Iris pigment epithelial cell (primary cell): ENCODE results near the gene ATXN7L3.

ENCODE experiments used
- DNase-seq: peaks from one replicate; pipeline ENCODE4 v3.0.0-alpha.2; 2011; ENCODE audit warnings: low read depth

Gene ATXN7L3

DNA sequence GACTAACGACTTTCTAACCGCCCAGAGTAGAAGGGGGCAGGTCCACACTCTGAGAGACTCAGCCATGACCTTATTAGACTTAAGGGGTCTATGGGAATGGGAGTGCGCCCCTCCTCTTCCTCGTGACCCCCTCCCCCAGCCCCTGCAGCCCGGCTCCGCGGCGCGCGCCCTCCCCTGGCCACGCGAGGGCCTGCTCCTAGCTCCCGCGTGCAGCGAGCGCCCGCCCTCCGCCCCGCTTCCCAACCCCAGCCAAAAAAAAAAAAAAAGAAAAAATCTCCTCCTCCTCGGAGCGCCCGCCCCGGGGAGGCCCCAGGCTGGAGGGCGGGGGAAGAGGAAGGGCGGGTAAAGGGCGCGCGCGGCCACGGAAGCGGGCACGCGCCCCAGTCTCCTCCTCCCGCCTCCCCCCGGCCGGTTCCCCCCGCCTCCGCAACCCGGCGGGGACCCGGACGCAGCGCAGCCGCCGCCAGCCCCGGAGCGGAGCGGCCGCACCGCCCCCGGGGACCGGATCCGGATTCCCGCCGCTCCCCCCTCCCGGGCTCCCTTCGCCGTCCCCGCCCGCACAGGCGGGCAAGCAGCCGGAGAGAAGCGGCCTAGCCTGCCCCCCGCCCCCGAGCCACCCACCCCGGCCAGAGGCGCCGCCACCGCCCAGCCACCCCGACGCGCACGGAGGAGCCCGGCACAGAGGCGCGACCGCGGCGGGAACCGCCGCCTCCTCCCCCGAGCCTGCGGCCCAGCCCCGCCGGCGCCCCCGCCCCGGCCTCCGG lies 18.8 kb upstream of the ATXN7L3 start:
- peak; percentile 87 for DNase-seq

DNA sequence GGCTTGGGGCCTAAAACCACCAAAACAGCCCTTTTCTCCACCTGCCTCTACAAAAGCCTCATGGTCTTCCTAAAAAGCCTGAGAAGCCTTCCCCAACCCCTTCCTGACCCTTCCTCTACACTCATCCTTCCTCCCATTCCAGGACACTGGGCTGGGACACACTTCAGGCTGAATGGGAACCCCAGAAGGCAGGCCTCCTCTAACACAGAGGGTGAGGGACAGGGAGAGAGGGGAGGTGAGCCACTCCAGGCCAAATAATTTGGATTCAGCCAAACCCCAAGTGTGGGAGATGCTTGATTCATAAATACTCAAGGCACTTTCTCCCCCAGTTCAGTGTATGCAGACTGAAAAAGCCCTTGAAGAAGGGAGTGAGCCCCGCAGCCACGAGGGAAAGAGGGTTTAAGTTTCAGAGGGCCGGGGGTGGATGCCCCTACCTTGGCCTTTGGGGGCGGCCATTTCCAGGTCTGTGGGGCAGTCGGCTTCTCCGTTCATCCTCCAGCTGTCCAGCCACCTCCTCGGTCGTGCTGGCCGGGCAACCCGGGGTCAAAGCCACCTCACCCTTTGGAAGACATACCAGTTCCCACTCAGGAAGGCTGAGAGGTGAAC lies 18.2 kb upstream of the ATXN7L3 start:
- DNase-seq = no peak

DNA sequence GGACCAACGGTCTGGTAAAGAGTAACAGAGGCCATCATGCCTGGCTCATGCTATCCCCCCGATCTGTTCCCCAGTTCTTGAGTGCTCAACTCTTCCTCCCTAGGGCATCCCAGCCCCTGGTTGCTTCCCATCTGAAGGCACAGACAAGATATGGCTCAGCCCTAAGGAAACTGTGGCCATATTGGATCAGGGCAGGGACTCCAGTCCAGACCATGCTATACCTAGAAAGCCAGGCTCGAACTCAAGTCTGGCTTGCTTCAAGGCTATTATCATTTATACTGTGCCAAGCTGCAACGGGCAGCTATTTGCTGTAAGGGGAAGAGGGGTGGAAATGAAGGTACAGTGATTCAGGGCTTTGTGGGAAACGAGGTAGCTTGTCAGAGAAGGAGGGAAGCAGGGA lies 17.0 kb upstream of the ATXN7L3 start:
- DNase-seq = no peak

- DNase-seq = no peak
These were observed 16.5 kb upstream of the ATXN7L3 start for GRCh38 chr17:44216173-44216572.

GRCh38 chr17:44214896-44215295 lies 15.2 kb upstream of the ATXN7L3 start:
- DNase-seq = no peak

DNA sequence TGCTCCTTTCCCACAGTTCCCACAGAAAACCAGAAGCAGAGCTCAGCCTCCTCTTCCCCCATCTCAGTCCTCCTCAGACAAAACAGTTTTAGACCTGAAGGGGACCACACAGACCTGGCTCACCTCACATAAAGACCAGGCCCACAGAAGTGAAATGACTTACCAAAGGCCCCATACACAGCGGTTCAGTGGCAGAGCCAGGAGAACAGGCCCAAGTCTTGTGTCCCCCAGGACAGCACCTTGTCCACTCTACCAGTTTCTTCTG lies 14.5 kb upstream of the ATXN7L3 start:
- no peak for DNase-seq

DNA sequence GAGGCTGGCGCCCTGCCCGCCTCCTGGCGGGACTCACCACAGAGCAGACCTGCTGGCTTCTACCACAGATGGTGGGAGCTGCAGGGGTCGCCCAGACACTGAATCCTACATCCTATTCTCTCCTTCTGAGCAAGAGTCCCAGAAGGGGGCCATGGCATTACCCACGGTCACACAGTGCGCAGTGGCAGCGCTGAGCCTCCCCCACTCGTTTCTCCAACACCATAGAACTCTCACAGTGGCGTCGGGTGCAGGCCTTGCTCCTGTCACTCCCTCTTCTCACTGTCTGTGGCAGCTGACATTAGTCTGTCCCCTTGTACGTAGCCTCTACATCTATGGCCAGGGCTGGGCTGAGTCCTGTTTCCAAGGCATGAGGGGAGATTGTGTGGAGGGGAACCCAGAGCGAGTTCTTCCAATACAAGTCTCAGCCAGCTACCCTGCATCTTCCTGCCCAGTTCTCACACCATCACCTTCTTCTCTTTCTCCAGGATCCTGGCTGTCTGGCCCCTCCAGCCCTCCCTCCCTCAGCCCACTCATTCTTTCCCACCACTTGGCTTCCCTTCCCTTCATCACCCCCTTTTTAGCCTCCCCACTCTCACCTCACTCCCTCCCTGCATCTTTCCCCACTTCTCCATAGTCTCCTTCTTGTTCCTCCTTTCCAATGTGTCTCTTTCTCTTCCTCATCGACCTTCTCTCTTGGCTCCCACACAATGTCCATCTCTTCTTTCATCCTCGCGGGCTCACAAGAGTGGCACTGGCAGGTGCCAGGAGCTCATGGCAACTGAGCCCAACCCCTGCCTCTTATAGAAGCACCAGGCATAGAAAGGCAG lies 13.9 kb upstream of the ATXN7L3 start:
- DNase-seq = no peak

DNA sequence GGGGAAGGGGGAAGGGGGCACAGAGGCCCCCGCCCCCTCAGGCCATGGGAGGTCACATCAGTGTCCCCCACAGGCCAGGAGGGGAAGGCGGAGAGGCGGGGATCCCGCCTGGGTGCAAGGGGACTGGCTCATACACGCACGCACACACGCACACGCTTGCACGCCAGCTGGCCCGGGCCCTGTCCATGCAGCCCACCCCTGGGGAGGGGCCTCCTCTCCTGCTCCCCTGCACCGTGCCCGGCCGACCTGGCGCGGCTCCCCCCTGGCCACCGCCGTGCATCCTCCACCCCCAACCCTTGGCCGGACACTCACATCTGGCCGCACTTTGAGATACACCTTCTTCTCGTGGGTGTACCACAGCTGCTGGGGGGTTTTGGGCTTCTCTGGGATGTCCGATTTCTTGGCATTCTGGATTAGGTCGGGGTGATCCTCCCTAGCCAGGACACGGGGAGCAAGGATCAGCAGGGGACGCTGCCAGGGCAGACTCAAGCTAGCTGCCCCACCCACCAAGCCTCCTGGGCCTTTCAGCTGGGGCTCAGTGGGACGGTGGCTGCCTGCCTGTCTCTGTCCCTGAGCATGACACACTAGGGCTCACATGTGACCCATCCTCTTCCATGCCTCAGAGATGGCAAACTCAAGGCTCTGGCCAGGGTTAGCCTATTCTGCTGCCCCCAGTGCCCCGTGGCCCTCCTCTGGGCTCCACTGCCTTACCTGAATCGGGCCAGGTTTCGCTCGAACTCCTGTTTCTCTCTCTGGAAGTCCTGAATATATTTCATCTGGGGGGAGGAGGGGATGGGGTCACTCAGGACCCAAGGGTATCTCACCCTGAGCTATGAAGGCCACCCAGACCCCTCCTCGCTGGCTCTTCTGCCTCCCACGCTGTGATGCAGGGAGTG lies 13.1 kb upstream of the ATXN7L3 start:
- no peak for DNase-seq

DNA sequence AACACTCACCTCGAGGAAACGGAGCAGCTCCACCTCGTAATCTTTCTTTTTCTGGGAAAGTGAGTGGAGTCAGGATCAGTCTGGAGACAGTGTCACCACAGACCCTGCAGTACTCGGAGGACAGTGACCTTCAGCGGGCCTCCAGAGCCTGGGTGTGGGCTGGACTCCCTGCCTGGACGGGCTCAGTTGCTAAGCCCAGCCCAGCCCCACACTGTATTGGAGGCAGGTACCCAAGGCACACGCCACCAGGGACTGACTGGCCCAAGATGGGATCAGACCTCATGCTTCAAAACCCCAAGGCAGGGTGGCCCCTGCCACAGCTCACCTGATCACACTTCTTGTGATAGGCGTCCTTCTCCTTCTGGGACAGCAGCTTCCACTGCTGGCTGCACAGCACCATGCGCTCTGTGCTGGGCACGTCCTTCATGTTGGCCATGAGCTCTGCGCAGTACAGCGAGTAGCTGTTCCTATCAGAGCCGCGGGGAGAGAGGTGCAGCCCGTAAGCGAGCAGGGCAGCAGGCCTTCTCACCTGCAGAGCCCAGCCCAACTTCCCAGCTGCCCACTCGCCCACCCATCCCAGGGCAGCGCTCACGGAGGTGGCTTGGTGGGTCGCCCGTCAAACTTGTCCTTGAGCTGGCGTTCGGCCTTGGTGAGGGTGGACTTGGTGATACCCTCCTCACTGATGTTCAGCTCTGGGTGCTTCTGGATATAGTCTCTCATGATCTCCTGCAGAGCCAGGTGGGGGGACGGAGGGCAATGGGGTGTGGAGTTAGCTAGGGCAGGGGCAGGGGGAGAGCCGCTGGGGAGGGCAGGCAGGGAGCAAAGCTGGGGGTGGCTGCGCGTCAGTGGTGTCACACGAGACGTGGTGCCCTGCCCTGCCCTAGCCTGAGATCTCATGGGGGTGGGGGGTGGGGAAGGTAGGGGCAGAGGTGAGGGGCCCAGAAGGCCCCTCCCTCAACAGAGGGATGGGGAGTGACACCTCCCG lies 11.9 kb upstream of the ATXN7L3 start:
- no peak for DNase-seq

GRCh38 chr17:44210342-44211192 lies 10.9 kb upstream of the ATXN7L3 start:
- DNase-seq = peak; percentile 79

- no peak for DNase-seq
These were observed 10.2 kb upstream of the ATXN7L3 start for GRCh38 chr17:44209786-44210341.

- no peak for DNase-seq
These were observed 8.1 kb upstream of the ATXN7L3 start for GRCh38 chr17:44207743-44208142.

DNA sequence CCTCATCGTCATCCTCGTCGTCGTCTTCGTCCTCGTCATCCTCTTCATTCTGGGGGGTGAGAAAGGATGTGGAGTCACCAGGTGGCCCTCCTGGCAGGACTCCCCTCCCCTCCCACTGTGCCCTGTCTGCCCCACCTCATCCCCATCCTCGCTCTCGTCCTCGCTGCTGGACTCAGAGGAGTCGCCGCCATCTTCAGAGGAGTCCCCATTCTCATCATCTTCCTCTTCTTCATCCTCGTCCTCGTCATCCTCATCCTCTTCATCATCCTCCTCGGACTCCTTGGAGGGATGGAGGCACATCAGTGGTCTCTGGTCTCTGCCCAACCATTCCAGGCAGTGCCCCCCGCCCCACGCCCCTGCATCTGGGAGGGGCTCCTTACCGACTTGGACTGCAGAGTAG lies 7.6 kb upstream of the ATXN7L3 start:
- no peak for DNase-seq

GRCh38 chr17:44206825-44207155 lies 7.1 kb upstream of the ATXN7L3 start:
- no peak for DNase-seq

- no peak for DNase-seq
These were observed 6.5 kb upstream of the ATXN7L3 start for GRCh38 chr17:44205962-44206824.

DNA sequence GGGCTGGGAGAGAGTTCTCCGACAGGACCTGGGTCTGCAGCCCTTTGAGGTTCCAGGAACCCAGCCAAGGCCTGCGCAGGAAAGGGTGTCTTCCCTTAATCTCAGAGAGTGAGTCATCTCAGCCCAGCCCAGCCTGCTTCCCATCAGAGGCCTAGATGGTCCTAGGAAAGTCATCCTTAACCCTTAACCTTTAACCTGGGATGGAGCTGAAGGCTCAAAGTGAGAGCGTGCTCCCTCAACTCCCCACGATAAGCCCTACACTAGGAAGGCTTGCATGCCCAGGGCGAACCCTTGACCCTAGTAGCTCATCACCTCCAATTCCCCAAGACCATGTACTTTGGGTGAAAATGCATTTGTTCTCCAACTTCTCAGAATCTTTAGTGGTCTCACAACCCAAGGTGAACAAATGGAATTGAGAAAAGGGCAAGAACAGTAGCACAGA lies 4.8 kb upstream of the ATXN7L3 start:
- DNase-seq = peak; percentile 75

- DNase-seq = peak; percentile 50
These were observed 4.2 kb upstream of the ATXN7L3 start for GRCh38 chr17:44203731-44204440.

GRCh38 chr17:44202756-44203155 lies 3.1 kb upstream of the ATXN7L3 start:
- DNase-seq = no peak
